HG03442 (cell line): Measurements from ENCODE around the gene SPATA31D3.
"Not testable (repeated sequence)": the region's sequence is repeated elsewhere in the genome, so short reads cannot be mapped to it uniquely, and the experiment has no call there.

Source experiments
- ATAC-seq: cut with Tn5 transposase; IDR thresholded peaks from one replicate; pipeline ENCODE4 v1.9.1; 2021; ENCODE audit warnings: mild to moderate bottlenecking, moderate library complexity; ENCODE audit not compliant: unreplicated experiment

The SPATA31D3 gene

DNA sequence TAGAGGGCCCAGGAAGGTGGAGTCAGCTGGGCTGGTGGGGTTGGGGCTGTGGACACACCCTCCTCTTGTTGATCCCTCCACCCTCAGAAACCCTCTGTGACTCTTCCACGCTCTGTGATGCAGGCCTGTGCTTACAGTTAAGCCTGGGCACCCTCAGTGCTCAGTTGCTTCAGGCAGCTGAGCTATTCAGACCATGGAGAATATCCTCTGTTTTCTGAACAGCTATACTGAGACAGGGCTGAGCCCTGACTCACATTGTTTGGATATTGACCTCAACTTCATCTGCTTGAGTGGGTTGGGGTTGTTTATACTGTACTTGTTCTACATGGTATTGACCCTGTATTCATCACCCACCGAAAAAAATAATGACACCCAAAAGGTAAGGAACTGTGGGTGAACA, at the start of gene SPATA31D3:
SPATA31D3 (plus strand) TSS at position 108 of the 400 bp plus-strand sequence; CDS start at position 194, 86 bp downstream.
- not testable (repeated sequence) for ATAC-seq

DNA sequence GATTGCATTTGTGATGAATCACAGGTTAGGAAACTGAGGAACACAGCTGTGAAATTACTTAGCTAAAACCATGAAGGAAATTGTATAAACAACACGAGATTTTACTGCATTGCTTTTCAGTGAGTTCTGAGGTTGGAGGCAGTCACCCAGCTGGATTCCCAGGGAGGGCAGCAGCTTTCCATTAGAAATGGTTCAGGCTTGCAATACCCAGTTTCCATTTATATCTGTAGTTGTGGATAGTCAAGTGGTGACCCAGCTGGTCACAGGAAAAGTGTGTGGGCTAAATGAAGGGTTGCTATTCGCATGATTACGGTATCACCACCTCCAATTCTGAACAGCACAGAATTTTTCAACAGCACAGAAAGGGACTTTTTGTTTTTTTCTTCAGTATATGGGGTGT, 49.4 kb upstream of the SPATA31D3 start:
- ATAC-seq: no peak

DNA sequence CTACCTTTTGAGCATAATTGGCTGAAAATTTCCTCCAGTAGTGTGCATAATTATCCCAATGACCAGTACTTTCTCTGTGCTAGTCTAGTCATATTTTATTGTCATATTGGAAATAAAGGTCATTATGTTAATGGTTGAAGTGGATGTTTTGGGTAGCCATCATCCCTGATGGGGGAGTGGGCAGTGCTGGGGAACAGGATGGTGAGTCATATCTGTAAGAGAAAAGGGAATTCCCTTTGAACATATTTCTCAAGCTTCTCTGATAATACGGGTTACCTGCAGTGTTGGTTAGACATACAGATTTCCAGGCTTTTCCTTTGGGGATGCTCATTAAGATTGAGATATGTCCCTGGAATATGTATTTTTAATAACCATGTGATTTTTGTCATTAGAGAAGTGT, 48.4 kb upstream of the SPATA31D3 start:
- ATAC-seq: no peak

DNA sequence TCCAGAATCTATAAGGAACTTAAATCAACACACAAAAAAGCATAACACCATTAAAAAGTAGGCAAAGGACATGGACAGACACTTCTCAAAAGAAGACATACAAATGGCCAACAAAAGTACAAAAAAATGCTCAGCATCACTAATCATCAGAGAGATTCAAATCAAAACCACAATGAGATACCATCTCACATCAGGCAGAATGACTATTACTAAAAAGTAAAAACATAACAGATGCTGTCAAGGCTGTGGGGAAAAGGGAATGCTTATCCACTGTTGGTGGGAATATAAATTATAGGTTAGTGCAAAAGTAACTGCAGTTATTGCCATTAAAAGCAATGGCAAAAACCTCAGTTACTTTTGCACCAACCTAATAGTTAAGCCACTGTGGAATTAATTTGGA, 47.2 kb upstream of the SPATA31D3 start:
- no peak for ATAC-seq

DNA sequence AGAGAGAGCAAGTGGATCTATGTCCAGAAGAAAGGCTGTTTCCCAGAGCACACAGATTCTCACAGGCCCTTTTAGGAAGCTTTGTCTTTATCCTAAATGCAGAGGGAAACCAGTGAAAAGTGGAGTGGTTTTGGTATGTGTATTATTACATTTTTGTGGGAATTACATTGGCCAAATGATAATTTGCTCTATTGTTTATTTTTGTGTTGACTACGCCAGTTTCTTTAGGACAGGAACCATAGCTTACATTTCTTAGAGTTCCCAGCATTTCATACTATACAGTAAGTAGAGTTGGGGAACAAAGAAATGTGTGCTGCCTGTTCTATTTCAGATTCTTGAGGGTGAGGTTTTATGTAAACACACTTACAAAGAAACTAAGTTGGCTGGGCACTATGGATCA, 44.4 kb upstream of the SPATA31D3 start:
- ATAC-seq: no peak

DNA sequence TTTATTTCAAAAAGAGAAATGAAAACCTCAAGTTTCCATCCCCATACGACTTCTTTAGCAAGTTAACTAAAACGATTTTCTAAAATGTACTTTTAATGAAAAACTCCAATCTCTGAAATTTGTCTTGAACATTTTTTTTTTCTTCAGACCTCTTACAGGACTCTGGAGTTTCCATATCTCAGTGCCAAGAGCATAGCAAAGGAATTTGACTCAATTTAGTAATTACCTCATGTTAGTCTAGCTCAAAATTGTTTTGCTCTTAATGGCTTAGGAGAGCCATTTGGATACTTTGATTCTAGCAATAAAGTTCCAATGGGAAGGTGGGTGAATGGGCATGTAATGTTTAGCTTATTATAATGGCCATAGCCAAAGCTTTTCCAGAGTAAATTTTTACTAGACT, 41.1 kb upstream of the SPATA31D3 start:
- no peak for ATAC-seq

DNA sequence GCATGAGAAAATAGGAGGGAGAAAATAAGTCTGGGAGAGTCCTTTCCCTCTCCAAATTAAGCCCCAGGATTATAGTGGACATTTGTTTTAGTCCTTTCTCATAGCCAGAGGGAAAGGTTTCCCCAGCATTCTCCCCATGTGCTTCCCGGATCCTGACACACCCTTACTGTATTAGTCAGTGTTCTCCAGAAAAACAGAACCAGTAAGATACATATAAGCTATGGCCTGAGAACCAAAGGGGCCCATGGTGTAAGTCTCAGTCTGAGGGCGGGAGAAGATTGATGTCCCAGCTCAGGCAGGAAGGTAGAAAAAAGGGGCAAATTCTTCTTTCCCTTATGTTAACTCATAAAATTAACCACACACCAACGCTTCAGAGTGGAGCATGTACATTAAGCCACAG, 40.7 kb upstream of the SPATA31D3 start:
- ATAC-seq: no peak

DNA sequence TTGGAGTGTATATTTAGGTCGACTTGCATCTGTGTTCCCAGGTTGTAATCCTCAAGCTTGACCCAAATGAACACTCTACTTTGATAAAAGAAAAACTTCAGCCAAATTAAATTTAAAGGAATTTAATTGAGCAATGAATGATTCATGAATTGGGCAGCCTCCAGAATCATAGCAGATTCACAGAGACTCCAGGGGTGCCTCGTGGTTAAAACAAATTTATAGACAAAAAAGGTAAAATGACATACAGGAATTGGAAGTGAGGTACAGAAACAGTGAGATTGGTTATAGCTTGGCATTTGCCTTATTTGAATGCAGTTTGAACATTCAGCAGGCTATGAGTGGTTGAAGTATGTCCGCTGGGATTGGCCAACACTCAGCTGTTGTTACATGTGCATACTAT, 36.6 kb upstream of the SPATA31D3 start:
- no peak for ATAC-seq

DNA sequence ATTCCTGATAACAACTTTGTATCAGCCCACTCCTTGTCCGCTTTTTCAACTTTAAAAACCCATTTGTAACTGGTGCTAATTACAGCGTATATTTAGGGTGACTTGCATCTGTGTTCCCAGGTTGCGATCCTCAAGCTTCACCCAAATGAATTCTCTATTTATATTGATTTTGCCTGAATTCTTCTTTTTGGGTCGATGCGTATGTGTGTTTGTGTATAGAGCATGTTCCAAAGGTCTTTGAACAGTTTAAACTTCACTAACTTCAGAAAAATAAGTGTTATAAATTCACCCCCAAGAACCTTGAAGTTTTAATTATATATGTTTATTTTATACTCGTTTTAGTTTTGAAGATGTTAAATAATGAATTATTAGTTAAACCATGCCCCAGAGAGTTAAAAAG, 31.2 kb upstream of the SPATA31D3 start:
- ATAC-seq: no peak

DNA sequence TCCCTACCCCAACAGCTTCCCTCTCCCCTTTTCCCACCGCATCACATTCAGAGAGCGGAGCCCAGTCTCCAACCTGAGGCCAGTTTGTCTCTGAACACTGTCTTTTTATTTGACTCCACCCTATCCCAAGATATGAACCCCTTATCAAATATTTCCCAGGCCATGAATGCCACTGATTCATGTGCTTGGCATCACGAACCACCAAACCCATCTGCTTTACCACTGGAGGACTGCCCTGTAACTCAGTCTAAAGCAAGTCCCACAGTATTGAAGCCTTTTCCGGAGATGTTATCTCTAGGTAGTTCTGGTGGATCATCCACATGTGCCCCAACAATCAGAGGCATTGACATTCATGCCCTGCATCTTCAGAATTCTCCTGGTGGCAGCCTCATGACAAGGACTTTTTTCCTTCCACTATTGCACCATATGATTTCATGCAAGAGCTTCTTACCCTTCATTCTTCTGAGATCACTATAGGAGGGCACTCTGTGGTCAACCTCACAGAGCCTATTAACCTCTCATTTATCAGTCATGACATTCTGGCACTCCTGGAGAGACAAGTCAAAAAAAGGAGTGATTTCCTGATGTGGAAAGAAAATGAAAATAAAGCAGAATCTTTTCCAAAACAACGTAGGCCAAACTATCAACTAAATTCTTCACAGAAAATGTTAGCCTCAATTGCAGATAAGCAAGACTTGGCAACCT, 27.3 kb upstream of the SPATA31D3 start:
- no peak for ATAC-seq

DNA sequence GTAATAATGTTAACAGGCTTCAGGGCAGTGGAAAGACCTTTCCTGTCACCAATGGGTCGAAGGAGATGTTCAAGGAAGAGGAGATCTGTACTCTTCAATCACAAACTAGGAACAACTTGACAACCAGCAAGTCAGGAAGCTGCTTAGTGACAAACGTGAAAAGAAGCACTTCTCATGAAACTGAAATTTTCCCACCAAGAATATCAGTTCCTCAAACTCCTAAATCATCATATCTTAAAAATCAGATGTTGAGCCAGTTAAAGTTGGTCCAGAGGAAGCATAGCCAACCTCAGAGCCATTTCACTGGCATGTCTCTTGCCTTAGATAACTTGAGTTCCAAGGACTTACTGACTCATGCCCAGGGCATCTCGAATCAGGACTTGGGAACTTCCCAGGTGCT, 24.8 kb upstream of the SPATA31D3 start:
- not testable (repeated sequence) for ATAC-seq

DNA sequence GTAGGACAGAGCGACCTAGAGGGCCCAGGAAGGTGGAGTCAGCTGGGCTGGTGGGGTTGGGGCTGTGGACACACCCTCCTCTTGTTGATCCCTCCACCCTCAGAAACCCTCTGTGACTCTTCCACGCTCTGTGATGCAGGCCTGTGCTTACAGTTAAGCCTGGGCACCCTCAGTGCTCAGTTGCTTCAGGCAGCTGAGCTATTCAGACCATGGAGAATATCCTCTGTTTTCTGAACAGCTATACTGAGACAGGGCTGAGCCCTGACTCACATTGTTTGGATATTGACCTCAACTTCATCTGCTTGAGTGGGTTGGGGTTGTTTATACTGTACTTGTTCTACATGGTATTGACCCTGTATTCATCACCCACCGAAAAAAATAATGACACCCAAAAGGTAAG, 15.0 kb upstream of the SPATA31D3 start, which contains the start of gene SPATA31D4:
SPATA31D4 (plus strand) TSS at position 124 of the 400 bp plus-strand sequence; CDS start at position 210, 86 bp downstream.
- ATAC-seq: not testable (repeated sequence)

DNA sequence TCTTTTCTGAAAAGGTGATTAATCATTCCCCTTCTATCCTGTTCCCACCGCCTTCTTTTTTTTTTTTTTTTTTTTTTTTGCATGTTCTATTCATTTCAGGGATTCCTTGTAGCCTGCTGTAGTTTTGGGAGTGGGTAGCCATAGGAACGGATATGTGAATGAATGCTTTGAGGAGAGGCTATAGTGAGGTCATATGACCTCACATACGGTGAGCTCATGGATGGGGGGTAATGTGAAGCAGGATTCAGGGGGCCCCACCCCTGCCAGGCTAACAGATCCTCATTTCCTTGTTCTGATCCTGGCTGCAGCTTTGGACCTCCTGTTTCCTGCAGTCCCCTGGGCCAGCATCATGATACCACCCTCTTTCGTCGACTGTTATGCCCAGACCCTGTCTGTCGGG, 13.2 kb upstream of the SPATA31D3 start:
- ATAC-seq: not testable (repeated sequence)

DNA sequence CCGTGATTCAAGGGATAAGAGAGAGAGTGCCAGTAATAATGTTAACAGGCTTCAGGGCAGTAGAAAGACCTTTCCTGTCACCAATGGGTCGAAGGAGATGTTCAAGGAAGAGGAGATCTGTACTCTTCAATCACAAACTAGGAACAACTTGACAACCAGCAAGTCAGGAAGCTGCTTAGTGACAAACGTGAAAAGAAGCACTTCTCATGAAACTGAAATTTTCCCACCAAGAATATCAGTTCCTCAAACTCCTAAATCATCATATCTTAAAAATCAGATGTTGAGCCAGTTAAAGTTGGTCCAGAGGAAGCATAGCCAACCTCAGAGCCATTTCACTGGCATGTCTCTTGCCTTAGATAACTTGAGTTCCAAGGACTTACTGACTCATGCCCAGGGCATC, 9.8 kb upstream of the SPATA31D3 start:
- not testable (repeated sequence) for ATAC-seq

DNA sequence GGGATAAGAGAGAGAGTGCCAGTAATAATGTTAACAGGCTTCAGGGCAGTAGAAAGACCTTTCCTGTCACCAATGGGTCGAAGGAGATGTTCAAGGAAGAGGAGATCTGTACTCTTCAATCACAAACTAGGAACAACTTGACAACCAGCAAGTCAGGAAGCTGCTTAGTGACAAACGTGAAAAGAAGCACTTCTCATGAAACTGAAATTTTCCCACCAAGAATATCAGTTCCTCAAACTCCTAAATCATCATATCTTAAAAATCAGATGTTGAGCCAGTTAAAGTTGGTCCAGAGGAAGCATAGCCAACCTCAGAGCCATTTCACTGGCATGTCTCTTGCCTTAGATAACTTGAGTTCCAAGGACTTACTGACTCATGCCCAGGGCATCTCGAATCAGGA, 5.3 kb downstream of the SPATA31D3 start:
- ATAC-seq: not testable (repeated sequence)

DNA sequence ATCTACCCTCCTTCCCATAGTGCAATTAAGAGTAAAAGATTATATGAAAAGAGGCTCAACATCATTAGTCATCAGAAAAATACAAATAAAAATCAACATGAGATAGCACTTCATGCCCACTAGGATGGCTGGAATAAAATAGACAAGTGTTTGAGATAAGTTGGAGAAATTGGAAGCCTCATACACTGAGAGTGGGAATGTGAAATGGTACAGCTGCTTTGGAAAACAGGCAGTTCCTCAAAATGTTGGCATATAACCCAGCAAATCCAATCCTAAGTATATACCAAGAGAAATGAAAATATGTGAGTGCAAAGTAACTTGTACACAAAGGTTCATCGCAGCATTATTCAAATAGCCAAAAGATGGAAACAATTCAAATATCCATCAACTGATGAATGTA, 9.8 kb downstream of the SPATA31D3 start:
- ATAC-seq: no peak

DNA sequence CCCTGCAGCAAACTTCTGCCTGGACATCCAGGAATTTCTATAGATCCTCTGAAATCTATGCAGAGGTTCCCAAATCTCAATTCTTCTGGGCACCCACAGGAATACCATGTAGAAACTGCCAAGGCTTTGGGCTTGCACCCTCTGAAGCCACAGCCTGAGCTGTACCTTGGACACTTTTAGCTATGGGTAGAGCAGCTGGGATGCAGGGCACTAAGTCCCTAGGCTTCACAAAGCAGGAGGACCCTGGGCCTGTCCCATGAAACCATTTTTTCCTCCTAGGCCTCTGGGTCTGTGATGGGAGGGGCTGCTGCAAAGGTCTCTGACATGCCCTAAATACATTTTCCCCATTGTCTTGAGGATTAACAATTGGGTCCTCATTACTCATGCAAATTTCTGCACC, 12.3 kb downstream of the SPATA31D3 start:
- no peak for ATAC-seq

DNA sequence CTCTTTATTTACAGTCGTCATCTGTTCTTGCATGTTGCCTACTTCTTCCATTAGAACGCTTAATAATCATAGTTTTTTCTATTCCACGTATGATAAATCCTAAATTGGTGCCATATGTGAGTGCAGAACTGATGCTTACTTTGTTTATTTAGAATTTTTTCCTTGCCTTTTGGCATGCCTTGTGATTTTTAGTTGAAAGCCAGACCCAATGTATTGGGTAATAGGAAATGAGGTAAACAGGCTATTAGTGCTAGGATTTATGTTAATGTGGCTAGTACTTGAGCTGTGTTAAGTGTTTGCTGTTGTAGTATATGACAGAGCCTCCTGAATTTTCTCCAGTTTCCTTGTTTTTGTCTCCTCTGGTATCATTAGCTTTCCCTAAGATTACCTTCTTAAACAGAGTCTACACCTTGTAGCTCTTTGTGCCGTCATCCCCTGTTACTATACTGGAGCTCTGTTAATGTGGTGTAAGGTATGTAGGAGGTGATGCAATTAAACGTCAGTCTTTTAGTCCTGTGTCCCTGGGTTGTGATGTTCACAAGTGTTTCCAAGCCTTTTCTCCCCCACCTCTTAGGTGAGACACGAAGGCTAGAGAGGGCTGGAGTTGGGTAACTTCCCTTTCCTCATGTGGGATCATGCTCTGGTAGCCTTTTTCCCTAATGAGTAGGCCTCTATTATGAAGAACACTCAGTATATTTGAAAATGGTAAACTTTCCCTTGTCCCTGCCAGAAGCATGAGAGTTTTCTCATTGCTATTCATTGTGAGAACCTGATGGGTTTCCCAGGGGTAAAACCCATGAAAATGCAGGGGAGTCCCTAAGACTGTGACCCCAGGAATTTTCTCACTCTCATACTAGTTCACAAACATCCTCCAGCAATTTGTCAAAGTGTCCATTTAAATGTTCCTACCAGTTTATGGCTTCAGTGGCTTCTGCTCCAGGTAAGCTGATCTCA, 21.2 kb downstream of the SPATA31D3 start:
- no peak for ATAC-seq

DNA sequence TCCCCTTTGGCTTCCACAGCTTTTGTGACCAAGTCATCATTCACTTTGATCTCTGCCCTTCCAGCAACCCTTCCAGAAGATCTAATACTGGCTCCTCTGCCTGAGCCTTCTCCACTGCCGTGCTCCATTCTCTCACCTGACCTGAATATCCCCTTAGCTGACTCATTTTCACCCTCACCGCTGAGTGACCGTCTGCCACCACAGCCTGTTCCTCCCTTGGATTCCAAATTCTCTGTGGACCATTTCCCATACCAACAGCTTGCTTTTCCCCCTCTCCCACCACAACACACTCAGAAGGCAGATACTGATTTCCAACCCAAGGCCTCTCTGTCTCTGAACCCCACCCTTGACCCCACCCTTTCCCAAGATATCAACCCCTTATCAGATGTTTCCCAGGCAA, 24.7 kb downstream of the SPATA31D3 start:
- ATAC-seq: no peak

DNA sequence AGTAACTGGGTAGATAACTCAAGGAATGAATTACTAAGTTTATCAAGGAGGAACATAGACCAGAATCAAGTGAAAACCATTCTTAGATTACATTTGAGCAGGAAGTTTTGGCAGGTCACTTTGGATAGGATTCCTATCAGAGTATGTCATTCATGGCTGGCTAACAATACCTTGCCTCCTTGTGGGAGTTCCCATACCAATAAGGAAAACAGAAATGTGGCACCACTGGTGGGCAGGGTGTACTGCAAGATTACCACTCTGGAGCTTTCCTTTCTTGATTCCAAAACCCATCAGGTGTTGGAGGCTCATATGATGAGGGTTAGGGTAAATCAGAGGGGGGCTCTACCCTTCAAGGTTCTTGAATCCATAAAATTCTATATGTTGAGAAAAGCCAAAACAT, 26.7 kb downstream of the SPATA31D3 start:
- ATAC-seq: no peak

DNA sequence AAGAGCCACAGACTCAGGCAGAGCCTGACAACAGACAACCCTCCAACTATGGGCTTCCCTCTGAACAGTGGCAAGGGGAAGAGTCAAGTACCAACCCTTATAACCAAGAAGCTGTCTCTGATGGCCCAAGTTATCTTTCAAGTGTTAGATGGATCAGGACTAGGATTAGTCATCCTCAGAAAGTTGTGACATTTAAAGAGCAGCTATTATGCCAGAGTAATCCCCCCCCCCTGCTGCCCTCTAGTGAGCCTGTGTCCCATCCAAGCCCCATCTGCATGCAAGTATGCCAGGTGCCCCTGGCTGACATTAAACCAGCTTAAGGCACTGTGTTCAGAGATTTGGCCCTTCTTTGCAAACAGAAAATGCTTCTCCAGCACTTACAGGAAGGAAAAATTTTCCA, 28.4 kb downstream of the SPATA31D3 start:
- no peak for ATAC-seq

DNA sequence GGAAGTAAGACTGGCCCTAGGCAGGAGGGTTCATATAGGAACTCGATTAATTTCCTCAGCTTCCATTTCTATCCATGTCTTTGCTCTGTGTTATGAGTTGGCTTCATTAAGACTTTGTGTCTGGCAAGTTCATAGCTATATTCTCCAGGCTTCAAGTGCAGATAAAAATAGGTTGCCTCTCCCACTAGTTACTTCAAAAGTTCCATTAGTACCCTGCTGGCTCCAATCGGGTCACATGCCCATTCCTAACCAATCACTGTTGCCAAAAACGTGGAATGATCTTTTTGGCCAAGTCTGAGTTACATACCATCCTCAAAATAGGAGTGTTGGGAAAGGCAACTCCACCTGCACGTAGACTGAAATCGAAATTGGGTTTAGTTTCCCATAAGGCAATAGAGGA, 31.5 kb downstream of the SPATA31D3 start:
- ATAC-seq: no peak
